ENCODE data around the gene TMEM140. TPM values are rescaled to one million over a fixed set of nuclear protein-coding genes. Genes with fewer than 3 reads are reported as not detected.

Gene TMEM140
- total RNA-seq, 1 donor from 2014 or later = 26.9 TPM

DNA sequence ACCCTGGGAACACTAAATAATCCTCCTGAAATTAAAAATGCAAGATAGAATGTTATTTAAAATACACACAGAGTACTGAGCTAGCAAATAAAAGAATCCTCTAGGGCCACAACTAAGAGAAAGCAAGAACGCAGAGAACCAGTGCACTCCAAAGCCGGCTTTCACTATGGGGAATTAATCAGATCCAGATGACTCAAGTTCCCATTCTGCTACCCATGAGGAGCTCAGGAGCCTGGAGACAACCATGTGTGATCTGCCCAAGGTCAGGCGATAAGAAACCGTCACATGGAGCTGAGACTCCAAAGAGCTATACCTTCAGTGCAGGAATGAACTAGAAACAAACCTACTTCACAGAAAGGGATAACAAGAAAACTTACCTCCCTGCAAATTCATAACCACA lies 42.1 kb downstream of the TMEM140 start:
- Histone ChIP-seq H3K27ac (no peak overlapping the region), H3K36me3 (peaks cover 61 to 98% of the 10 kb centered on the region in 2 donors)
- intact Hi-C loops (cut with DNase I) = no loop called here

DNA sequence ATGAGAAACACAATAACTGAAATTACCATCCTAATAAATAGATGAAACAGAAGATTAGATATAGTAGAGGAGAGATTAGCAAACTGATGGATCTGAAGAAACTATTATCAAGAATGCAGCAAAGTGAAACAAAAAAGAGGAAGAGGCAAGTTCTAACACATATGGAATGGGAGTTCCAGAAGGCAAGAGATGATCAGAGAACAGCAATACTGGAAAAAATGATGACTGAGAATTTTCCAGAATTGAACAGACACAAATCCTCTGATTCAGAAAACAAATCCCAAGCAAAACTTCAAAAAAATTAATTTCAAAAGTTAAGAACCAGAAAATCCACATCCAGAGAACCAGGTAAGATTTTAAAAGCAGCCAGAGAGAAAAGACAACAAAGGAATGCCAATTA lies 42.8 kb downstream of the TMEM140 start:
- intact Hi-C loops (cut with DNase I) = no loop called here
- no peak overlapping the region for H3K4me3 ChIP-seq
- H3K36me3 ChIP-seq = peaks cover 59 to 96% of the 10 kb centered on the region in 2 donors
- H3K9me3 ChIP-seq = no peaks in the 10 kb centered on the region
- TF ChIP-seq, protein P1, sequence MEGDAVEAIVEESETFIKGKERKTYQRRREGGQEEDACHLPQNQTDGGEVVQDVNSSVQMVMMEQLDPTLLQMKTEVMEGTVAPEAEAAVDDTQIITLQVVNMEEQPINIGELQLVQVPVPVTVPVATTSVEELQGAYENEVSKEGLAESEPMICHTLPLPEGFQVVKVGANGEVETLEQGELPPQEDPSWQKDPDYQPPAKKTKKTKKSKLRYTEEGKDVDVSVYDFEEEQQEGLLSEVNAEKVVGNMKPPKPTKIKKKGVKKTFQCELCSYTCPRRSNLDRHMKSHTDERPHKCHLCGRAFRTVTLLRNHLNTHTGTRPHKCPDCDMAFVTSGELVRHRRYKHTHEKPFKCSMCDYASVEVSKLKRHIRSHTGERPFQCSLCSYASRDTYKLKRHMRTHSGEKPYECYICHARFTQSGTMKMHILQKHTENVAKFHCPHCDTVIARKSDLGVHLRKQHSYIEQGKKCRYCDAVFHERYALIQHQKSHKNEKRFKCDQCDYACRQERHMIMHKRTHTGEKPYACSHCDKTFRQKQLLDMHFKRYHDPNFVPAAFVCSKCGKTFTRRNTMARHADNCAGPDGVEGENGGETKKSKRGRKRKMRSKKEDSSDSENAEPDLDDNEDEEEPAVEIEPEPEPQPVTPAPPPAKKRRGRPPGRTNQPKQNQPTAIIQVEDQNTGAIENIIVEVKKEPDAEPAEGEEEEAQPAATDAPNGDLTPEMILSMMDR (IDR thresholded peaks at IDR 0.05) = no peak
- no peak overlapping the region for H3K27ac ChIP-seq
- DNase-seq (ENCODE audit: low spot score in 2 of 2) = no peak
- no peaks in the 10 kb centered on the region for H3K27me3 ChIP-seq
- no peaks in the 10 kb centered on the region for H3K4me1 ChIP-seq

More for the DNA sequence above, 42.1 kb downstream of the TMEM140 start:
- TF ChIP-seq, protein P1 (IDR thresholded peaks at IDR 0.05) = no peak
- Histone ChIP-seq H3K4me1 (no peaks in the 10 kb centered on the region), H3K9me3 (no peaks in the 10 kb centered on the region), H3K27me3 (no peaks in the 10 kb centered on the region), H3K4me3 (no peak overlapping the region)
- peak in 1 of 2 donors; percentile 31 for DNase-seq (ENCODE audit: low spot score in 2 of 2)

DNA sequence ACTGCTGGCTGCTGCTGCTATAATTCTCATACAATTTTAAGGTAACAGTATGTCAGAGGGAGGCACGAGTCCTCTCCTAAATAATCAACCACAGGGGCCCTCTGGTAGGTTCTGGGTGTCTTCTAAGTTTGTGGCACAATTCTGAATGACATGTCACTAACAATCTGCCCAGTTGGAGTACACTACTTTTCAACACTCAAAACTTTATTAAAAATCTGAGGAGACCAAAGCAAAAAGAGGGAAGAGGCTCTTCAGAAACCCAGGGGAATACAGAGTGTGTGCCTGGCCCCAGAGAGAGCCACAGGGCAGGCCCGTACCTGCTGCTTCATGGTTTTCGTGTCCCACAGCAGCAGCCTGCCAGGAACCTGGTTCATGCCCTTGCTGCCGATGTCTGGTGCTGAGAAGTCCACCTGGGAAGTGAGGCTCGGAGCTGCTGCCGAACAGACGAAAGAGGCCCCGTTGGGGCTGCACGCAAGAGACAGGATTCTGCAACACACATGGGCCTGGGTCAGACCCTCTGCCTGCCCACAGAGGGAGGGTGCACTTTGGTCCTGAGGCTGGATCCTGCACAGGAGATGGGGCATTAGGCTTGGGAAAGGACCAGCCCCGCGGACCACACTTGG lies 45.2 kb downstream of the TMEM140 start:
- TF ChIP-seq, protein P1 (IDR thresholded peaks at IDR 0.05) = no peak
- H3K4me1 ChIP-seq = no peaks in the 10 kb centered on the region
- H3K4me3 ChIP-seq = no peak overlapping the region
- DNase-seq (ENCODE audit: low spot score in 2 of 2) = peak in 1 of 2 donors; percentile 56
- H3K9me3 ChIP-seq = no peaks in the 10 kb centered on the region
- intact Hi-C loops (cut with DNase I) = no loop called here
- no peaks in the 10 kb centered on the region for H3K27me3 ChIP-seq
- no peak overlapping the region for H3K27ac ChIP-seq
- peaks cover 61 to 95% of the 10 kb centered on the region in 2 donors for H3K36me3 ChIP-seq

DNA sequence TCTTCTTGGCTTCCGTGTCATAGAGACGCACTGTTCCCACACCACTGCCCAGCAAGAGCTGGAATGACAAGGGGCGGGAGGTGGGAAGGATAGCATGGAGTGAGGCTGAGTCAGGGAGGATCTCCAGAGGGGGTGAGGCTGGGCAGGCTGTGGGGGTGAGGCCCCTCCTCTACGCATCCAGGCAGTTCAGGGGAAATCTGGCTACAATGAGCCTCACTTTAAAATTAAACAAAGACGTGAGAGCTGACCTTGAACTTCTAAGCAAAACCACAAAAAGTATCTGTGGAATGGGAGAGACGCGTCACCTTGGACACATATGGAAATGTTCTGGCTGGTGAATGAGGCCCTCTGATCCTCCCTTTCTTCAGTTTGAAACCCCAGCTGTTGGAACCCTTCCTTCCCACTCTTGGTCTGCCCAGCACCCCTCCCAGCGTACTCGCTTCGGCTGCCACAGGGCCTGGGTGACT lies 45.8 kb downstream of the TMEM140 start:
- intact Hi-C loops (cut with DNase I) = no loop called here
- Histone ChIP-seq H3K4me1 (no peaks in the 10 kb centered on the region), H3K9me3 (no peaks in the 10 kb centered on the region), H3K27ac (no peak overlapping the region), H3K27me3 (no peaks in the 10 kb centered on the region), H3K4me3 (no peak overlapping the region), H3K36me3 (peaks cover 60 to 93% of the 10 kb centered on the region in 2 donors)
- TF ChIP-seq, protein P1 (IDR thresholded peaks at IDR 0.05) = no peak
- peak in 1 of 2 donors; percentile 11 for DNase-seq (ENCODE audit: low spot score in 2 of 2)

DNA sequence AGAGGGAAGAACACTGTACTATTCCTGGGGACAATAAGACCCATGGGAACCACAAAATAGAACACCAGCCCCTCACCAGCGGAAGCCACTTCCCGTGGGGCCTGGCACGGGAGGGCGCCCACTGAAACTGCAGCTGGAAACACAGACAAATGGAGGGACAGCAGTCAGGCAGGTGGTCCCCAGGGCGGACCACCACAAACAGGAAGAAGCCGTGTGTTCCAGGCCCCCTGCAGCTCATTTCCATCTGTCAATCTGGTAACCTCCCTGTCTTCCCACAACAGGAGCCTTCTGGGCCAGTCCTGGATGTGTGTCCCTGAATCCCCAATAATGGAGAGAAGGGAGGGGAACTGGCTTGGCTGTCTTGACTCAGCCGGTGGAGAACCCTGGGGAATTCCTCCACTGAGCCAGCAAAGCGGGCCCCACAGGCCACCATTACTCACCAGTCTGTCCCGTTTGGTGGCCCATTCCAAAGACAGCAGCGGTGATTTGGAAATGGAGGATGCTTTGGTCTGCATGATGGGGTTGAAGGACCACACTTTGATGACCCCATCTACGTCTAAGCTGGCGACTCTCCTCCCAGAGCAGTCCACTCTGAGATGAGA lies 46.7 kb downstream of the TMEM140 start:
- peaks cover 55 to 87% of the 10 kb centered on the region in 2 donors for H3K36me3 ChIP-seq
- TF ChIP-seq, protein P1 (IDR thresholded peaks at IDR 0.05) = no peak
- H3K27ac ChIP-seq = no peak overlapping the region
- H3K9me3 ChIP-seq = no peaks in the 10 kb centered on the region
- intact Hi-C loops (cut with DNase I) = no loop called here
- no peaks in the 10 kb centered on the region for H3K27me3 ChIP-seq
- H3K4me1 ChIP-seq = no peaks in the 10 kb centered on the region
- peak in 1 of 2 donors; percentile 55 for DNase-seq (ENCODE audit: low spot score in 2 of 2)
- H3K4me3 ChIP-seq = no peak overlapping the region
